Keratinocyte (primary cell): Measurements from ENCODE around the gene HDDC2.

ENCODE experiments used
- CTCF ChIP-seq, 3 experiments: IDR thresholded peaks in 1 of 3; conservative IDR thresholded peaks in 1 of 3; optimal IDR thresholded peaks in 1 of 3; 2 replicates in 2 of 3; 3 replicates in 1 of 3; pipeline versions ENCODE3 to v1.5.1; 2011; ENCODE audit warnings: low read length in 3 of 3, mild to moderate bottlenecking in 3 of 3, moderate library complexity in 2 of 3, control low read depth in 1 of 3, inconsistent platforms in 1 of 3; ENCODE audit not compliant: insufficient read depth in 2 of 3; ENCODE audit errors: extremely low read depth in 1 of 3
- EZH2 ChIP-seq: IDR thresholded peaks from one replicate; pipeline ENCODE4 v1.6.1; 2012; ENCODE audit warnings: inconsistent platforms, mild to moderate bottlenecking, low read length, moderate library complexity

GRCh38 chr6:125296471-125296870, 5.3 kb downstream of the HDDC2 start:
- TF ChIP-seq CTCF (optimal IDR thresholded peaks at IDR 0.05 in 1 of 3, IDR thresholded peaks at IDR 0.05 in 1 of 3, conservative IDR thresholded peaks at IDR 0.05 in 1 of 3; ENCODE audit: extremely low read depth in 1 of 3, insufficient read depth in 2 of 3, low read length in 3 of 3), result no peak
- TF ChIP-seq EZH2, result no peak
